GM13976 (cell line): ENCODE data around the gene CBR1.
"Not testable (repeated sequence)": the region's sequence is repeated elsewhere in the genome, so short reads cannot be mapped to it uniquely, and the experiment has no call there.

Source experiments
- DNase-seq: peaks from one replicate; pipeline ENCODE4 v3.0.0; 2012; ENCODE audit warnings: low spot score
- in situ Hi-C: fragments of 300-500 bp; cut with MboI; formaldehyde crosslinking; loops from one replicate; pipeline ENCODE4 v1.12.0; 2022; ENCODE audit warnings: low sequenced_read_pairs, mixed read lengths, inconsistent platforms; ENCODE audit not compliant: unreplicated experiment
- TF ChIP-seq, protein P1 (sequence below): IDR thresholded peaks from 2 replicates; pipeline ENCODE4 v1.5.1; 2012; ENCODE audit warnings: borderline replicate concordance, mild to moderate bottlenecking; ENCODE audit not compliant: insufficient read depth; ENCODE audit errors: extremely low read depth, missing control alignments, control extremely low read depth

The CBR1 gene

DNA sequence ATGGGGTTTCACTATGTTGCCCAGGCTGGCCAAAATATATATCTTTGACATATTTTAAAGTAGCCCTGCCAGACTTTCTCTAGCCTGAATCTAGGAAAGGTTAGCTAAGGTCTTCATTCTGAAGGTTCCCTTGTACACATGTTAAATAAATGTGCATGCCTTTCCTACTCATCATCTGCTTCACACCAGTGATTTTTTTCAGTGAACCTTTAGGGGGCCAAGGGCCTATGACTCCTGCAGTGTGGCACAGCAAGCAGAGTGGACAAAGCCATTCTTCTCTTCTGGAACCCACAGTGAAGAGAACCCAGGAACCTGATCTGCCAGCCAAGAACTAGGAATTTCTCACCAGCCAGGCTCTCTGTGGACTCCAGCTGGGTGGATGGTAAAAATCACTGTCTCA is 22.9 kb downstream of the CBR1 start:
- in situ Hi-C loops = no loop called here
- TF ChIP-seq, protein P1, sequence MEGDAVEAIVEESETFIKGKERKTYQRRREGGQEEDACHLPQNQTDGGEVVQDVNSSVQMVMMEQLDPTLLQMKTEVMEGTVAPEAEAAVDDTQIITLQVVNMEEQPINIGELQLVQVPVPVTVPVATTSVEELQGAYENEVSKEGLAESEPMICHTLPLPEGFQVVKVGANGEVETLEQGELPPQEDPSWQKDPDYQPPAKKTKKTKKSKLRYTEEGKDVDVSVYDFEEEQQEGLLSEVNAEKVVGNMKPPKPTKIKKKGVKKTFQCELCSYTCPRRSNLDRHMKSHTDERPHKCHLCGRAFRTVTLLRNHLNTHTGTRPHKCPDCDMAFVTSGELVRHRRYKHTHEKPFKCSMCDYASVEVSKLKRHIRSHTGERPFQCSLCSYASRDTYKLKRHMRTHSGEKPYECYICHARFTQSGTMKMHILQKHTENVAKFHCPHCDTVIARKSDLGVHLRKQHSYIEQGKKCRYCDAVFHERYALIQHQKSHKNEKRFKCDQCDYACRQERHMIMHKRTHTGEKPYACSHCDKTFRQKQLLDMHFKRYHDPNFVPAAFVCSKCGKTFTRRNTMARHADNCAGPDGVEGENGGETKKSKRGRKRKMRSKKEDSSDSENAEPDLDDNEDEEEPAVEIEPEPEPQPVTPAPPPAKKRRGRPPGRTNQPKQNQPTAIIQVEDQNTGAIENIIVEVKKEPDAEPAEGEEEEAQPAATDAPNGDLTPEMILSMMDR = no peak
- no peak for DNase-seq

DNA sequence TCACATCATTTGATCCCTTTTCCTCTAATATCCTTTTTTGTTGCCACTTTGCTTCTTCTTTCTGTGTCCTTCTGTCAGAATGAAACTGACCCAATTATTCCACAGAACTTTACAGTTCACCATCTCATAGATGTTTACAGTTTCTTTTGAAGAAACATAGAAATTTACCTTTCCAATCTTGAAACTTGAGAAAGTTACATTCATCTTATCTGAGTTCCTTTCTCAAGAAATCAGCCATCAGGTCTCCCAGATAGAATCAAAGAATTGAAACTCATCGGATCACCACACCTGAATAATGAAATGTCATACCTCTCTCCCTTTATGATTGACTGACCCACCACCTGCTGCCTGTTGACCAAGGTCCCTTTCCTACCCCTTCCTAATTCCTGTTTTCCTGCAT is 23.7 kb downstream of the CBR1 start:
- in situ Hi-C loops = no loop called here
- TF ChIP-seq, protein P1 = no peak
- no peak for DNase-seq

DNA sequence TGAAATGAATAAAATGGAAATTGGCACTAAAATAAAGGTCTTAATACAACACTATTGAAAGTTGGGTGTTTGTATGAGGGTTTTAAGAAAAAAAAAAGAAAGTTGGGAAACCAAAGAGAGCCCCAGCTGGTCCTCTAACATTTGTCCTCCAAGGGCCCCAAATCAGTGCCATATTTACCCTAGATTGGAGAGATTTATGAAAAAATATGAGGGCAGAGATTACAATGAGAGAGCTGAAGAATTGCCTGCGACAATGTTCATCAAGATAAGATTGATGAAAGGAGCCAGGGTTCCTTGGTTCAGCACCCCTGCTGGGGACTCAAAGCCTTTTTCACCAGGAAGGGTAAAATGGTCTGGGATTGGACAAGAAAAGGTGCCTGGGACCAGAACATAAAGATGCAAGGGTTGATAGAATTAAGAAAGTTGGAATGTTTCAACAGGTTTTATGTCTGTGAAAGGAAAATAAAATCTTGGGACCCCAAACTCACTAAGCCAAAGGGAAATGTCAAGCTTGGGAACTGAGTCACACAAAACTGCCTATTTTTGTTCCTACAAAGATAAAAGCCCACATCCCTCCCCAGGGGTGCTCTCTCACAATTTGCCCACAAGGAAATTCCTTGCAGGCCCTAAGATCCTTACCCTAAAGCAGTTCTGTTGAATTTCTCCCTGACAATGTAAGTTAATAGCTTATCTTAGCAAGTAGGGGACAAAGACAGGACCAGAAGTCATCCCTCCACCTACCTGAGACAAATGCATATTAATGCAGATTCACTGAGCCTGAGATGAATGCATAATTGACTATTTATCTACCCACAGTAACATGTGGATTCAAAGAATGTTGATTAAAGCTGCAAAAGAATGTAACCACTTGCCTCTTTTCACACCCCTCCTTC is 26.8 kb downstream of the CBR1 start:
- DNase-seq = no peak
- TF ChIP-seq, protein P1 = no peak
- in situ Hi-C loops = no loop called here

DNA sequence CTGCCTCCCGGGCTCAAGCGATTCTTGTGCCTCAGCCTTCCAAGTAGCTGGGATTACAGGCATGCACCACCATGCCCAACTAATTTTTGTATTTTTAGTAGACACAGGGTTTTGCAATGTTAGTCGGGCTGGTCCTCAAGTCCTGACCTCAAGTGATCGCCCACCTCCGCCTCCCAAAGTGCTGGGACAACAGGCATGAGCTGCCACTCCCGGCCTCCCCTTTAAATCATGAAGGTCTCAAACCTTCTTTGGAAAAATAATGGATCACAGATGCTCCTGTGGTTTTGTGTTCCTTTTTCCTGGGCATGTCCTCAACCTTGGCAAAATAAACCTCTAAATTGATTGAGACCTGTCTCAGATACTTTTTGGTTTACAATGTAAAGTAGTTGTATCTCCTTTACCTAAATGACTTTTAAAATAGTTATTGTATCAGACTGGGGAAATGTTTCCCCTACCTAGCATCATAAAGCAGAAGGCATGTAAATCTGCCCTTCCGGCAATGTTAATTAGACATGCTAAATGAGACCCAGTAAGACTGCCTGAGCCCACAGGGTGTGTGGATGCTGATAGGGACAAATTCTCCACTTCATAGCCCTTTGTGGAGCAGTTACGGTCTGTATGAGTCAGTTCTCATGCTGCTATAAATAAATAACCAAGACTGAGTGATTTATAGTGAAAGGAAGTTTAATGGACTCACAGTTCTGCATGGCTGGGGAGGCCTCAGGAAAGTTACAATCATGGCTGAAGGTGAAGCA is 27.8 kb downstream of the CBR1 start:
- TF ChIP-seq, protein P1 = no peak
- in situ Hi-C loops = no loop called here
- DNase-seq = peak; percentile 36

DNA sequence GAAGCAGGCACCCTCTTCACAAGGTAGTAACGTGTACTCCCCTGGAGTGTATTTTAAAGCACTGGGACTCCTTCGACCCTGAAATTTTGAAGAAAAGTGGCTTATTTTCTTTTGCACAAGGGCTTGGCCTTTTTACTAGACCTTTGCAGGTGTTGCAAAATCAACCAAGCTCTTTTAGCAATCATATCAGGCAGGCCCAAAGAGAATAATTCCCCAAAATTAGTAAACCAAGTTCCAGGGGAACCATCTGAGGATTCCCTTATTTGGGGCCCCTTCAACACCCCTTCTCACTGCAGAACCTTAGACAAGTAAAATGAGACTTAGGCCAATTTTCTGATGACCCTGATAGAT is 28.3 kb downstream of the CBR1 start:
- in situ Hi-C loops = no loop called here
- TF ChIP-seq, protein P1 = no peak
- no peak for DNase-seq

DNA sequence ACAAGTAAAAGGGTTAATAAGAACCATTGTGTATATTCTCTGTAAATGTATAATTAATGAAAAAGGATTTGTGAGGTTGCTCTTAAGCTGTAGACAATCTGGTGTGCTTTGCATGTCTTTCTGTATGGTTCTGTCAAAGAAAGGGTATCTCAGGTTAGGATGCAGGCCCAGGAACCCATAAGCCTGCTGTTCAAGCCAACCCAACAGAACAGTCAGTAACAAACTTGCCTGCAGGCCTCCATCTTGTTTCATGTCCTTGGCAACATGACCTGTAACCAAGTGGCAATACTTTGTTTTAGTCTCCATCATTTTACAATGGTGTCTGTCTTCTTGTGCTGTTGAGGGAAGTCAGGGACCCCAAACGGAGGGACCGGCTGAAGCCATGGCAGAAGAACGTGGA is 29.2 kb downstream of the CBR1 start:
- TF ChIP-seq, protein P1 = no peak
- in situ Hi-C loops = no loop called here

DNA sequence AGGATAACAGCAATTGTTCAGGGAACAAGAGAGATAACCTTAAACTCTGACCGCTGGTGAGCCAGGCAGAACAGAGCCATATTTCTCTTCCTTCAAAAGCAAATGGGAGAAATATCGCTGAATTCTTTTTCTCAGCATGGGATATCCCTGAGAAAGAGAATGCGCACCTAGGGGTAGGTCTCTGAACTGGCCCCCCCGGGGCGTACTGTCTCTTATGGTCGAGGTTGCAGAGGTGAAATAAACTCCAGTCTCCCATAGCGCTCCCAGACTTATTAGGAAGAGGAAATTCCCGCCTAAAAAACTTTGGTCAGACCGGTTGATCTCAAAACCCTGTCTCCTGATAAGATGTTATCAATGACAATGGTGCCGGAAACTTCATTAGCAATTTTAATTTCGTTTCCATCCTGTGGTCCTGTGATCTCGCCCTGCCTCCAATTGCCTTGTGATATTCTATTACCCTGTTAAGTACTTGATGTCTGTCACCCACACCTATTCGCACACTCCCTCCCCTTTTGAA is 29.9 kb downstream of the CBR1 start:
- DNase-seq, in situ Hi-C loops: not testable (repeated sequence)

More for the DNA sequence above, 29.2 kb downstream of the CBR1 start:
- no peak for DNase-seq
